Smooth muscle cell (in vitro differentiated cells): ENCODE results near the gene AADAT. TPM values are rescaled to one million over a fixed set of nuclear protein-coding genes. Genes with fewer than 3 reads are reported as not detected.

ENCODE experiments used
- DNase-seq: peaks from one replicate; lab custom pipeline; 2025; ENCODE audit not compliant: unreplicated experiment; lab: John Stamatoyannopoulos, UW
- H2AFZ ChIP-seq: fragments of 200-600 bp; sonication (generic); 2 replicates; pipeline ENCODE4 v1.6.0; 2016; ENCODE audit warnings: antibody characterized with exemption, low read depth, mild to moderate bottlenecking
- H3F3A ChIP-seq: fragments of 200-600 bp; sonication (generic); 2 replicates; pipeline ENCODE4 v1.6.0; 2017; ENCODE audit warnings: antibody characterized with exemption, low read depth
- H3K27ac ChIP-seq: fragments of 200-600 bp; sonication (generic); 2 replicates; pipeline ENCODE4 v1.5.1; 2016; ENCODE audit warnings: low read depth, mild to moderate bottlenecking
- H3K27me3 ChIP-seq: fragments of 200-600 bp; sonication (generic); 2 replicates; pipeline ENCODE4 v1.6.1; 2016; ENCODE audit warnings: low read depth, mild to moderate bottlenecking
- H3K36me3 ChIP-seq: fragments of 200-600 bp; sonication (generic); 2 replicates; pipeline ENCODE4 v1.5.1; 2016; ENCODE audit warnings: low read depth
- H3K4me1 ChIP-seq: fragments of 200-600 bp; sonication (generic); 2 replicates; pipeline ENCODE4 v1.5.1; 2016; ENCODE audit warnings: low read depth
- H3K4me2 ChIP-seq: fragments of 200-600 bp; sonication (generic); 2 replicates; pipeline ENCODE4 v1.6.0; 2016; ENCODE audit warnings: mild to moderate bottlenecking
- H3K4me3 ChIP-seq: fragments of 200-600 bp; sonication (generic); 2 replicates; pipeline ENCODE4 v1.5.1; 2016; ENCODE audit warnings: mild to moderate bottlenecking
- H3K79me2 ChIP-seq: fragments of 200-600 bp; sonication (generic); 2 replicates; pipeline ENCODE4 v1.6.0; 2016; ENCODE audit warnings: low read depth, mild to moderate bottlenecking
- H3K9ac ChIP-seq: fragments of 200-600 bp; sonication (generic); 2 replicates; pipeline ENCODE4 v1.6.0; 2016; ENCODE audit warnings: low read depth
- H3K9me3 ChIP-seq: fragments of 200-600 bp; sonication (generic); replicated peaks from 2 replicates; pipeline ENCODE4 v1.5.1; 2016; ENCODE audit warnings: low read depth
- H4K20me1 ChIP-seq: fragments of 200-600 bp; sonication (generic); 2 replicates; pipeline ENCODE4 v1.6.0; 2016; ENCODE audit warnings: low read depth
- WGBS: methylation state at CpG from one replicate; pipeline ENCODE4 v1.1.7; 2016; ENCODE audit warnings: low lambda C conversion rate; 5-methylcytosine and 5-hydroxymethylcytosine counted together
- polyA plus RNA-seq: library from polyadenylated mRNA; unstranded; fragments of >200 nt; fragmentation: Nextera tagmentation; extraction: Ambion mirVana; gene quantifications from 2 replicates; pipeline ENCODE4 v1.2.1, GENCODE V29; 2016
- total RNA-seq: library from RNA; depleted of rRNA; stranded (reverse); fragments of >200 nt; gene quantifications from 2 replicates; pipeline ENCODE4 v1.2.3, GENCODE V29; 2014
- TF ChIP-seq, protein P1 (sequence below): fragments of 200-600 bp; sonication (generic); IDR thresholded peaks from 2 replicates; pipeline ENCODE4 v1.5.1; 2017; ENCODE audit warnings: borderline replicate concordance, mild to moderate bottlenecking, antibody characterized with exemption; ENCODE audit not compliant: insufficient read depth, poor library complexity, severe bottlenecking

The AADAT gene
- total and polyA plus RNA-seq, 2 experiments from 2014 or later, result 13.4 to 18.8 TPM

DNA sequence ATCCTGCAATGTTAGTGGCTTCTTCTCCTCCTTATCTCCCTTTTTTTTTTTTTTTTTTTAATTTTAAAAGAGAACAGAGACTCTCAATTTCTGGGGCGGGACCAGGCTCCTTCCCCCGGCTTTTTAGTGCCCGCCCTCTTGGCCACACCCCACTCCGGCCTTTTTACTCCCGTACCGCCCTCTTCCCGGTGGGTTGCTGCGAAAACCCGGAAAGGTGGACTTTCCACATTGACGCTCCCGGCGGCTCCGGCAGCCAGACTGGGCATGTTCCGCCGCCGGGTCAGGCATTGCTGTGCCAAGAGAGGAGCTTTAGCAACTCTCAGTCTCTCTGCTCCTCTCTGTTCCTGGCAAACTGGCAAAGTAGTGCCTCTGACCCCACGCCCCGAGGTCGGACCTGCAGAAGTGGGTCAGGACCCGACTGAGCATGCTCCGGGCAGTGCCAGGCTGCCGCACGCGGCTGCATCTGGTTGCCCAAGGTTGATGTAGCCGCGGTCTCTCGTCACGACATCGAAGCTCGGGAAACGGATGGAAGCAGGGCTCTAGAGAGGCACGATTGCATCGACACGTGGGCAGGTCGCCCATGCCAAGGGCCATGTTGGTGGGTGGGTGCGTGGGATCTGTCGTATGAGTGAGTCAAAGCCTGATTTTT is 62.5 kb downstream of the AADAT start:
- peak overlapping the region; percentile 72 for H3K4me3 ChIP-seq
- H4K20me1 ChIP-seq, result no peaks in the 10 kb centered on the region
- no peak overlapping the region for H3K9ac ChIP-seq
- H3K4me1 ChIP-seq, result peaks cover 10% of the 10 kb centered on the region
- H2AFZ ChIP-seq, result peak overlapping the region; percentile 97
- TF ChIP-seq, protein P1, sequence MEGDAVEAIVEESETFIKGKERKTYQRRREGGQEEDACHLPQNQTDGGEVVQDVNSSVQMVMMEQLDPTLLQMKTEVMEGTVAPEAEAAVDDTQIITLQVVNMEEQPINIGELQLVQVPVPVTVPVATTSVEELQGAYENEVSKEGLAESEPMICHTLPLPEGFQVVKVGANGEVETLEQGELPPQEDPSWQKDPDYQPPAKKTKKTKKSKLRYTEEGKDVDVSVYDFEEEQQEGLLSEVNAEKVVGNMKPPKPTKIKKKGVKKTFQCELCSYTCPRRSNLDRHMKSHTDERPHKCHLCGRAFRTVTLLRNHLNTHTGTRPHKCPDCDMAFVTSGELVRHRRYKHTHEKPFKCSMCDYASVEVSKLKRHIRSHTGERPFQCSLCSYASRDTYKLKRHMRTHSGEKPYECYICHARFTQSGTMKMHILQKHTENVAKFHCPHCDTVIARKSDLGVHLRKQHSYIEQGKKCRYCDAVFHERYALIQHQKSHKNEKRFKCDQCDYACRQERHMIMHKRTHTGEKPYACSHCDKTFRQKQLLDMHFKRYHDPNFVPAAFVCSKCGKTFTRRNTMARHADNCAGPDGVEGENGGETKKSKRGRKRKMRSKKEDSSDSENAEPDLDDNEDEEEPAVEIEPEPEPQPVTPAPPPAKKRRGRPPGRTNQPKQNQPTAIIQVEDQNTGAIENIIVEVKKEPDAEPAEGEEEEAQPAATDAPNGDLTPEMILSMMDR, result no peak
- H3K27ac ChIP-seq, result peak overlapping the region; percentile 68
- H3K36me3 ChIP-seq, result no peaks in the 10 kb centered on the region
- no peaks in the 10 kb centered on the region for H3K27me3 ChIP-seq
- no peaks in the 10 kb centered on the region for H3K9me3 ChIP-seq
- peak overlapping the region; percentile 100 for H3K4me2 ChIP-seq
- H3K79me2 ChIP-seq, result no peaks in the 10 kb centered on the region
- peak; percentile 80 for DNase-seq
- WGBS, result 6% methylated on average over 36 of the region's 37 CpGs
- H3F3A ChIP-seq, result no peaks in the 10 kb centered on the region

DNA sequence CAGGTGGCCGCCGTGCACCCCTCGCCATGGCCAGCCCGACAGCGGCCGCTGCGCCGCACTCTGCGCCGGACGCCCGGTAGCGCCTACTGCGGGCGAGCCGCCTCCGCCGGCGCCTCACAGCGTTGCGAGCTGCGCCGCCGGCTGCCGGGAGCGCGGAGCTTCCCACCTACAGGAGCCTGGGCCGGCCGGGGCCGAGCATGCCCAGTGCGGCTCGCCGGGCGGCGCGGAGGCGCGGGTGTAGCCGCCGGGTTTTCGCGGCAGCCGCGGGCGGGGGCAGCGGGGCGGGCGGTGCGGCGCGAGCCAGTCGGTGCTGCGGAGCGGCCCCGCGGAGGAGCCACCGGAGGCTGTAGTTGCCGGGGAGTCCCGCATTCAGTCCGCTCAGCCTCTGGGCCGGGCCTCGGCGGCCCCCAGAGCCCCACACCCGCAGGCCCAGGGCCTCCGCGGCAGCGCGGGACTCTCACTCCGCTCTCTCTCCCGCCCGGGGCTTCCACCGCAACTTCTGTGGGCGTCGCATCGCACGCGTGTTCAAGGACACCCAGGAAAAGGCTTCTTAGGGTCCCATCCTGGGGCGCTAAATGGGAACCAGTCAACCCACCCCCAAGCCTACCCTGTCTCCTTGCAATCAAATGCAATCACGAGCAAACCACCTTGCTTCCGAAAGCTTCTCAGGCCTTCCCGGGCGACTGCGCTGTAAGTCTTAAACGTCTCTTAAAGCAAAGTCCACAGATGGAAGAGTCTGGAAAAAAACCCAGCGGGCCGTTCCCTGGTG is 63.3 kb downstream of the AADAT start, which contains the start of gene MFAP3L:
TSS of gene MFAP3L (minus strand) at position 143 of the 769 bp plus-strand sequence. CDS start 20,518 bp downstream, outside the sequence.
- Histone ChIP-seq H3K9ac (peak within 1 kb of the TSS; percentile 70), H2AFZ (peak within 1 kb of the TSS; percentile 97), H3K79me2 (no peaks in the 10 kb centered on the region), H3K4me1 (peaks cover 10% of the 10 kb centered on the region), H3K27me3 (no peaks in the 10 kb centered on the region), H3K27ac (peak within 1 kb of the TSS; percentile 68), H3K36me3 (no peaks in the 10 kb centered on the region), H3K9me3 (no peaks in the 10 kb centered on the region), H3K4me2 (peak within 1 kb of the TSS; percentile 100), H4K20me1 (no peaks in the 10 kb centered on the region), H3F3A (no peaks in the 10 kb centered on the region), H3K4me3 (peak within 1 kb of the TSS; percentile 72)
- DNase-seq, result peak; percentile 64
- TF ChIP-seq, protein P1, result no peak
- WGBS, result under 1% methylated on average over 64 of the region's 86 CpGs

- no peak for DNase-seq
- Histone ChIP-seq H3K27ac (no peak overlapping the region), H3K4me2 (peak overlapping the region; percentile 89), H3K9me3 (no peaks in the 10 kb centered on the region), H4K20me1 (no peaks in the 10 kb centered on the region), H3F3A (no peaks in the 10 kb centered on the region), H3K4me3 (peak overlapping the region; percentile 72), H3K36me3 (no peaks in the 10 kb centered on the region), H3K9ac (peak overlapping the region; percentile 48), H3K79me2 (no peaks in the 10 kb centered on the region), H3K4me1 (peaks cover 10% of the 10 kb centered on the region), H2AFZ (peak overlapping the region; percentile 91), H3K27me3 (no peaks in the 10 kb centered on the region)
- 2% methylated on average over 54 of the region's 74 CpGs for WGBS
- TF ChIP-seq, protein P1, result peak; percentile 3
Measured at GRCh38 chr4:170025523-170026252, 64.1 kb downstream of the AADAT start.
